ENCODE measurements around the gene TNFAIP6.
"Not testable (repeated sequence)": the region's sequence is repeated elsewhere in the genome, so short reads cannot be mapped to it uniquely, and the experiment has no call there.

Gene TNFAIP6, protein sequence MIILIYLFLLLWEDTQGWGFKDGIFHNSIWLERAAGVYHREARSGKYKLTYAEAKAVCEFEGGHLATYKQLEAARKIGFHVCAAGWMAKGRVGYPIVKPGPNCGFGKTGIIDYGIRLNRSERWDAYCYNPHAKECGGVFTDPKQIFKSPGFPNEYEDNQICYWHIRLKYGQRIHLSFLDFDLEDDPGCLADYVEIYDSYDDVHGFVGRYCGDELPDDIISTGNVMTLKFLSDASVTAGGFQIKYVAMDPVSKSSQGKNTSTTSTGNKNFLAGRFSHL

DNA sequence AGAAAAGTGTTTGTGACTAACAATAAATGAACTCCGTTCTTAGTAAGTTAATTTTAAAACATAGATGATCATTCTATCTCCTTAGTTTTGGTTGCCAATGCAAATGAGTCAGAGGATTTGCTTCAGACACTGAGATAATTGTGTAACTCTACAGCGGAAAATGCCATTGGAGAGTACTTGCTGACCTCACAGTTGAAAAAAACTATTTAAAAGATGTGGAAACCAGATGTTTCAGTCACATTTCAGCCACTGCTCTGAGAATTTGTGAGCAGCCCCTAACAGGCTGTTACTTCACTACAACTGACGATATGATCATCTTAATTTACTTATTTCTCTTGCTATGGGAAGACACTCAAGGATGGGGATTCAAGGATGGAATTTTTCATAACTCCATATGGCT, at the start of gene TNFAIP6:
Gene TNFAIP6, plus strand, starts transcription at position 234 of the 400 bp plus-strand sequence. Its CDS starts 75 bp downstream, at position 309.
- DNase-seq (ENCODE audit: low read depth in 2 of 2) = no peak

DNA sequence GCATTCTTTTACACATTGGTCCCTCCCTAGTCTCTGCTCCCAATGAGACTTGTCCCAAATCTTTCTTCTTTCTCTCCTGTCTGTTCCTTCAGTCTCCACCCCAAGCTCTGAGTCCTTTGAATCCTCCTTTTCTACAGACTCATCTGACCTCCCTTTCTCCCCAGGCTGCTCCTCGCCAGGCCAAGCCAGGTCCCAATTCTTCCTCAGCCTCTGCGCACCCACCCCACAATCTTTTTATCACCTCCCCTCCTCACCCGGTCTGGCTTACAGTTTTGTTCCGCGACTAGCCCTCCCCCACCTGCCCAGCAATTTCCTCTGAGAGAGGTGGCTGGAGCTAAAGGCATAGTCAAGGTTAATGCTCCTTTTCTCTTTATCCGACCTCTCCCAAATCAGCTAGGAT, 47.1 kb upstream of the TNFAIP6 start:
- not testable (repeated sequence) for DNase-seq (ENCODE audit: low read depth in 2 of 2)

DNA sequence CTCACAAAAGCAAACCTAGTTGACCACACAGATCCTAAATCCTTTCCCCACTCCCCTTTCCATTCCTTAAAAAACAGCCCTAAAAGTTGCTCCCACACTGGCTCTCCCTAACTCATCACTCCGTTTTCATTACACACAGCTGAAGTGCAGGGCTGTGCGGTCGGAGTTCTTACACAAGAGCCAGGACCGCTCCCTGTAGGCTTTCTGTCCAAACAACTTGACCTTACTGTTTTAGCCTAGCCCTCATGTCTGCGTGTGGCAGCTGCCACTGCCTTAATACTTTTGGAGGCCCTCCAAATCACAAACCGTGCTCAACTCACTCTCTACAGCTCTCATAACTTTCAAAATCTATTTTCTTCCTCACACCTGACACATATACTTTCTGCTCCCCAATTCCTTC, 45.0 kb upstream of the TNFAIP6 start:
- DNase-seq (ENCODE audit: low read depth in 2 of 2) = not testable (repeated sequence)

DNA sequence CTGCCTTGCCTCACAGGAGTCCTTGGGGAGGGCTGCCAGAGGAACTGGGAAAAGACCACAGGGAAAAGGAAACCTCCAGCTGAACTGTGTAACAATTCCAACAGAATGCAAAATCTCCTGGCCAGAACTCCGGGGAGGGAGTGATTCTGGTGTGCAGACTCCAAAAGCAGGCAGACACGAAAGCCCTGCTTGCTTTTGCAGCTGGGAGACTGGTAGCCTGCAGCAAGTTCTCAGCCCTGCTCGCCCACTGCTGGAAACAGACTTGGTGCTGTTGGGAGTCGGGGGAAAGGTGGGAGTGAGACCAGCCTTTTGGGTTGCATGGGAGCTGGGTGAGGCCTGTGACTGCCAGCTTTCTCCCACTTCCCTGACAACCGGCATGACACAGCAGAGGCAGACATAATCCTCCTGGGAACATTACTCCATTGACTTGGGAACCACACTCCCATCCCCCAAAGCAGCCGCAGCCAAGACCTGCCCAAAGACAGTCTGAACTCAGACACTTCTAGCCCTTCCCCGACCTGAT, 42.0 kb upstream of the TNFAIP6 start:
- no peak for DNase-seq (ENCODE audit: low read depth in 2 of 2)

DNA sequence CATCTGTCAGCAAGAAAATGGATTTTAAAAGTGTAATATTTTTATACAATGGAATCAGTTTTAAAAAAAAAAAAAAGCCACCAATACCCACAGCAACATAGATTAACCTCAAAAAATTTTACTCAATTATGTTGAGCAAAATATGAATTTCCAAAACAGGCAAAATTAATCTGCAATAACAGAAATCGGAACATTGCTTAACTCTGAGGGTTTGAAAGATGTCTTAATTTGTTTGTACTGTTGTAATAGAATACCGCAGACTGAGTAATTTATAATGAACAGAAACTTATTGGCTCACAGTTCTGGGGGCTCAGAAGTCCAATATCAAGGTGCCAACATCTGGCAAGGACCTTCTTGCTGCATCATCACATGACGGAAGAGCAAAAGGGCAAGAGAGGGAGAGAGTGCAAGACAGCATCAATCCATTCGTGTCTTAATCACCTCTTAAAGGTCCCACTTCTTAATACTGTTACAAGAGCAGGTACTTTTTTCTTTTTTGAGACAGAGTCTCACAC, 31.8 kb upstream of the TNFAIP6 start:
- no peak for DNase-seq (ENCODE audit: low read depth in 2 of 2)

DNA sequence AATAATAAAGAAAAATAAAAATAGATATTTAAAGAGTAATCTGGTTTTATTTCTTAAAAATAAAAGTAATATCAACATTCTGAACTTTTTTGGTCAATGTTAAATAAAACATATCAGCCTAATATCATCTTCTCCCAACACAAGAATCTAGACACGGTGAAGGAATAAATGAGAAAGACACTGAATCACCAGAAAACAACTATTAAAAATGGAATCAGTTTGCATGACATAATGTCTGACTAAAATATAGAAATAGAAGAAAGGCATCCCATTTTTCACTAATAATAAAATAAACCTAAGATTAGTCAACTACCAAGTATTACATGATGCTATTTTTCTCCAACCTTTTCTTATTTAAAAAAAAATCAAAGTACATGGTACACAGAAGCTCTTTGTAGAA, 30.8 kb upstream of the TNFAIP6 start:
- no peak for DNase-seq (ENCODE audit: low read depth in 2 of 2)

DNA sequence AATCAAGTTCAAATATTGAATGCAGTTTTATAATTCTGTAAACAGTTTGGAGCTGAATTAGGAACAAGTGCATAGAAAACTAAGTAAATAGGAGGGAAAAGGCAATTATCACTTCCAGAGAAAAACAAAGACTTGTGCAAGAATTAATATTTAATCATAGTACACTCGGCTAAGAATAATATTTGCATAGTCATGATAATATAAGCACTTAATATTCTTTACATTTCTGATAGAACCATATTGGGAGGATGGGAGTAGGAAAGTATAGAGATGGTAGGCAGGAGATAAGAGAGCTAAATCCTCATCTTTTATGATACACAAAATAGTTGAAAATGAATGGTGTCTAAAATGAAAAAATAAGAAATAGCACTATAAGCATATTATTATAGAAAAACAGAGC, 27.4 kb upstream of the TNFAIP6 start:
- no peak for DNase-seq (ENCODE audit: low read depth in 2 of 2)

DNA sequence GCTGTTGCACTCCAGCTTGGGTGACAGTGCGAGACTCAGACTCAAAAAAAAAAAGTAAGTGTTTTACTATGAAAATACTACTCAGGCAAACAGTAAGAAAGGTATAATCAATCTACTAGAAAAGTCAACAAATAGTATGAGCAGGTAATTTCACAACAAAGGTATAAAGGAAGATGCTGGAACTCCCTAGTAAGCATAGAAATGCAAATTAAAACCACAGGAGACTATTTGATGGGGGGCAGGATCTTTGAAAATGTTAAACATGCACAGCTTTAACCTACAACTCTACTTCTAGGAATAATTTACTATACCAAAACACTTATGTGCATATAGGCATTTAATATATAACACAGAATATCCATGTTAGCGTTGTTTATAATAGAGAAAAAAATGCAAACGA, 24.3 kb upstream of the TNFAIP6 start:
- no peak for DNase-seq (ENCODE audit: low read depth in 2 of 2)

DNA sequence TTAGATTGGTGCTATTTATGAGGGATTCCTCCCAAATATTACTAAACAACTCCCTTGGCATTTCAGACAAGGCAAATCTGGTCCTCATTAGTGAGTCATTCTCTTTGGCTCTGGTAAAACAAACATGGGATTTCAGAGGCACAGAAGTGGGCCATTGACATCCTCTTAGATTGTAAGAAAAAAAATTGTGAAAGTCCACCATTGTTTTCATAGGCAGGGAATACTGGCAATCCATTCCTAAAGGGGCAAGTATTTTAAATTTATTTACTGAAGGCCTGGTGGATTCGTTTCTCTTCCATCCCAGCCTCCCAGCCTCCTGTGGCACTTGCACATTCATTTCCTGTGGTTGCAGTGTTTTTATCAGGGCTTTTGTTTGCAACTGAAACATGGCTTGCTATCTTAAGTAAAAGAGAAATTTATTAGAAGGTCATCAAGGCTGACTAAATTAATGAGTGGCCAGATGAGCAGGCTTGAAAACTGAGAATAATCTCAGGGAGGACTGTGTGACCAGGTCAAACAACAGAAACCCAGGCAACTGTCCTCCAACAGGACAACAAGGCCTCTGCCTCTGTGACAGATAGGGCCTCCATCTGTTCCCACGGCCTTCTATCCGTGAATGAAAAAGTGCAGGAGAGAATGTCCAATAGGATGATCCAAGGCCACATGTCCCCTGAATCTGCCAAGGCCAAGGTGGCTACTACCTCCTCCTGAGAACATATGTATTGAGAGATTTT, 23.1 kb upstream of the TNFAIP6 start:
- no peak for DNase-seq (ENCODE audit: low read depth in 2 of 2)

DNA sequence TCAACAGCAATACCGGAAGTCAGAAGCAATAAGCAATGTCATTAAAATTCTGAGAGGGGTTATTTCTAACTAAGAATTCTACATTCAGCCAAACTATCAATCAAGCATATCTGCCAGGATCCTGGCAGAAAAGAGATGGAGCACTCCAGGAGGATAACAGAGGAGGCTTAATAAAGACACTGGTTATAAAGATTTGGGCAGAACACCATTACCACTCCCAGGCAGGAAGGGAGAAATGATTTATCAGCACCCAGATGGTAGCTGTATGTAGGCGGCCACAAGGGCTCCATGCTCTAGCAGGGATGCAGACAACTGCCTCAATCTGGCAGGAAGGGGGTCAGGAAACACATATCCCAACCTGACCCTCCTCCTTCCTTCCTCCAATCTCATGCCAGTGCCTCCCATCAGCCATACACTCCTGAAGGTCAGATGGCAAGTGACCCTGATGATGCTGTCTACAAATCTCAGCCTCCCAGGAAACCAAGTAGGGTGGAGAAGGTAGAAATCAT, 20.5 kb upstream of the TNFAIP6 start:
- DNase-seq (ENCODE audit: low read depth in 2 of 2) = no peak

DNA sequence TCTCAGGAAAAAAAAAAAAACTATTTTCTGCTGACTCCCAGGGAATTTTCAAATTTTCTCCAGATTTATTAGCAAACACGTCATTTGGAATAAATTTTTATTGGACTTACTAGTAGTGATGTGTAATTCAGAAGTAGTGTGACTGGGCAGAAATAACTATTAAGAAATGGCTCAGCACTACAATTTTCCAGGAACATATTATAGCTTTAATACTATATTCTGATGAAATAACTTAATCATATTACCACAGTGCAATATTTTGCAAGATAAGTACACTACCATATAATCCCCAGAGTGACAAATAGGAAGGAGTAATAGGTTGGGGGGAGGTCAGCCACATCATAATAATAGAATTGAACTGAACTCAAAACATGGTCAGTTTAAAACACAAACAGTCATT, 19.7 kb upstream of the TNFAIP6 start:
- DNase-seq (ENCODE audit: low read depth in 2 of 2) = no peak

DNA sequence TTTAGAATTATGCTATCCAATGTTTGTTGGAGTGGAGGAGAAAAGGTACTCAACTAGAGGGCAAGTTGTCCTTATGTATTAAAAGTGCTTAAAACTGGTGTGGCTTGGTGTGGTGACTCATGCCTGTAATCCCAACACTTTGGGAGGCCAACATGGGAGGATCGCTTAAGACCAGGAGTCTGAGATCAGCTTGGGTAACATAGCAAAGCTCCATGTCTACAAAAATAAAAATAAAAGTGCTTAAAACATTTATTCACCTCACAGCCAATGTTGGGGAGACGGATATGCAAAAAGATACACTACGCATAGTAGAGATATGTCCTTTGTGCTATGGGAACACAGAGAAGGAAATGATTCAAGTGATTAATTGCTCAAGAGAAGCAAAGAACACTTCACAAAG, 19.3 kb upstream of the TNFAIP6 start:
- no peak for DNase-seq (ENCODE audit: low read depth in 2 of 2)

DNA sequence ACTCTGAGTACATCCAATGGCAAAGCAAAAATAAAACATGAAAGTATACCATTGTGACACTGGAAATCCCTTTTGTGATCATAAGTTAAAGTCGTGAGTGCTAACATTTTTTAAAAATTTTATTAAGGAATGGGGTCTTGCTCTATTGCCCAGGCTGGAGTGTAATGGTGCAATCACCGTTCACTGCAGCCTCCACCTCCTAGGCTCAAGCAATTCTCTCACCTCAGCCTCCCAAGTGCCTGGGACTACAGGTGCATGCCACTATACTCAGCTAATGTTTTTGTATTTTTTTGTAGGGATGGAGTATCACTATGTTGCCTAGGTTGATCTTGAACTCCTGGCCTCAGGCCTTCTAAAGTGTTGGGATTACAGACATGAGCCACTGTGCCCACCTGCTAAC, 14.3 kb upstream of the TNFAIP6 start:
- no peak for DNase-seq (ENCODE audit: low read depth in 2 of 2)

DNA sequence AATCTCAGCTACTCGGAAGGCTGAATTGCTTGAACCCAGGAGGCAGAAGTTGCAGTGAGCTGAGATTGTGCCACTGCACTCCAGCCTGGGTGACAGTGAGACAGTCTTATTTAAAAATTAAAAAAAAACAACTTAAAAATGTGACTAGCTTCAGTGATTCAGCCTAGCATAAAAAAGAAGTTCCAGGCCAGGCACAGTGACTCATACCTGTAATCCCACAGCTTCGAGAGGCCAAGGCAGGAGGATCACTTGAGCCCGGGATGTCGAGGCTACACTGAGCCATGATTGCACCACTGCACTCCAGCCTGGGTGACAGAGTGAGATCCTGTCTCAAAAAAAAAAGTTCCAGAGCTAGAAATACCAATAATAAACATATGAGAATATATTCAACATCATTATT, 13.2 kb upstream of the TNFAIP6 start:
- not testable (repeated sequence) for DNase-seq (ENCODE audit: low read depth in 2 of 2)

DNA sequence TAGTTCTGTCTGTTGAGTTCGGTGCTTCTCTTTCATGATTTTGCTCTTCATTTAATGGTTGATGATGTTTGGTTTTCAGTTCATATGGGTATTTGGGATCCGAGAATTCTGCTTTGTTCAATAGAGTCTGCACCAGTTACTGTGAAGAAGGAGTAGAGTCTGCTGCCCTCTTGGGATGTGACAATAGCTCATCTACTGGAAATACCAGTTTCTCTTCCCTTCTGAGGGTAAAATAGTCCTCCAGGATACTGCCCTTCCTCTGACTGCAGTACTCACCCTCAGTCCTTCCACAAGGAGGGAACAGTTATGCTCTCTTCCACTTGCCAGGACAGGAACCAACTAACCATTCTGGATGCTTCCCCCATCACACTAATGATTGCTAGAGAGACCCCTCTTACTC, 12.5 kb upstream of the TNFAIP6 start:
- DNase-seq (ENCODE audit: low read depth in 2 of 2) = no peak

DNA sequence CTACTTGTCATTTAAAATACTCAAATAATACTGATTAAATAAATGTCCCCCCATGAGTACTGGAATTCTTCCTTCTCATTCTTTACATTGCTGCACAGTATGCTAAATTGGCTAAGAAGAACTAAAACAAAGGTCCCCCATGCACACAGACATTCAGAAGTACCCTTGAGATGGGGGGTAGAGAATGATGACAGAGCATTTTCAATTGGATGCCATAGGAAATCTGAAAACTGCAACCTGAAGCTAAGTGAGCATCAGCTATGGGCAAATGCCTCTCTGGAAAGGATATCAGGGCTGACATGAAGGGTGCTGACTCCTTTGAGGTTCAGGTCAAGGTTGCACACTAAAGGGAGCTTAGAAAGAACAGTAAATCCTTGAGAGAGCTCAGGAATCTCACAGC, 10.1 kb upstream of the TNFAIP6 start:
- DNase-seq (ENCODE audit: low read depth in 2 of 2) = no peak

DNA sequence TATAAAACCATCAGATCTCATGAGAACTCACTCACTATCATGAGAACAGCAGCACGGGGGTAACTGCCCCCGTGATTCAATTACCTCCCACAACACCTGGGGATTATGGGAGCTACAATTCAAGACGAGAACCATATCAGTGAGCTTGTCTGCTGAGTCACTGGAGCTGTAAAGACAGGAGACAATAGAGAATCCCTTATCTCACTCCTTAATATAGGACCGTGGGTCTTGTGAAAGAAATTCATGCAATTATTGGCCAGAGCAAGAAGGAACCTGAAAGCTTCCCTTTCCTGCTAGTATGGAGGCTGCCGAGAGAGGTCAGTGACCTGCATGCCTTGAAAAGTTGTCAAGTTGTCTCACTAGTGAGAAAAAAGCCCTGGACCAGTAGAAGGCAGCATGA, 9.5 kb upstream of the TNFAIP6 start:
- DNase-seq (ENCODE audit: low read depth in 2 of 2) = no peak

DNA sequence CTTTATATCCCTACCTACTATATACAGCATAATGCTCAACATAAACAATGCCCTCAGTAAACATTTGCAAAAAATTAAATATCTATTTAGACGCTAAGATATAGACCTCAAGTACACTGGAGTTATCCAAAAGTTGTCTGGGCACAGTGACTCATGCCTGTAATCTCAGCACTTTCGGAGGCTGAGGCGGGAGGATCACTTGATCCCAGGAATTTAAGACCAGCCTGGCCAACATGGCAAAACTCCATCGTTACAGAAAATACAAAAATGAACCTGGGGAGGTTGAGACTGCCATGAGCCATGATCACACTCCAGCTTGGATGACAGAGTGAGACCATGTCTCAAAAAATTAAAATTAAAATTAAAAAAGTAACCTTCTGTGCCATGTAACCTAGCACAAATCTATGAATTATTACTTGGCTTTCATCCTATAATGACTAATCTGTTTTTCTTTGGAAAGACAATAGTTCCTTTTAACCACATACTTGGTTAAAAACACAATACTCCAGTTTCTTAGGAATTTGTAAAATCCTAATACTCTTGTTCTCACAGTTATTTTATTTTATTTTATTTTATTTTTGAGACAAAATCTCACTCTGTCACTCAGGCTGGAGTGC, 6.7 kb upstream of the TNFAIP6 start:
- no peak for DNase-seq (ENCODE audit: low read depth in 2 of 2)

DNA sequence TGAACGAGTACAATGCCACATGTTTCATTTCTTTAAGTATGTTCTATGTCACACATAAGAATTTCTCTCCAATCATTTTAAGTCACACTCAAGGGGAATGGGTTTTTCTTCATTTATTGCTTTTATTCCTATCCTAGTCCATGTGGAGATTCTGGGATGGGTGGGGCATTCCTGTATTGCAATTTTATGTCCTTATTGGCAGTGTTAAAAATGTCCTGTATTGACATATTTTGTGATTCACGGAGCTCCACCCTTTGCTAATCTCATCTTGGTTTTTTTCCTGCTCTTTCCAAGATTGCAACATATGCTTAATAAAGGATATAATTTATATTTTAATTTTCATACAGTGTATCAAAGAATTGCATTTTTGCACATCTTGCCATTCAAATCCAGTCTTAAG, 3.4 kb upstream of the TNFAIP6 start:
- no peak for DNase-seq (ENCODE audit: low read depth in 2 of 2)

DNA sequence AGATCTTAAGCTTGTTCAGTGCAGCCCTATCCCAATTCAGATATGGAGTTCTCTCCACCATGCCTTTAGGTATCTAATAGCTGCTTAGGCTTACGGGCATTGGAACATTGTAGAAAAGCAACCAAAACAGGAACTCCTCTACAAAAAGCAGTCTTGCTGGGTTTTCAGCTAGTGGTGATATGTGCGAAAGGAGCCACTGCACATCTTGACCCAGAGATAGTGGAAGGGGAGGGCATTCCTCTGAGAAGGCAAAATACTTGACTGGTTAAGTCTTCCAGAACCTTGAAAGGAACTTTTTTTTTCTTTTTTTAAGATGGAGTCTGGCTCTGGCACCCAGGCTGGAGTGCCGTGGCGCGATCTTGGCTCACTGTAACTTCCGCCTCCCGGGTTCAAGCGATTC, 2.6 kb upstream of the TNFAIP6 start:
- no peak for DNase-seq (ENCODE audit: low read depth in 2 of 2)

DNA sequence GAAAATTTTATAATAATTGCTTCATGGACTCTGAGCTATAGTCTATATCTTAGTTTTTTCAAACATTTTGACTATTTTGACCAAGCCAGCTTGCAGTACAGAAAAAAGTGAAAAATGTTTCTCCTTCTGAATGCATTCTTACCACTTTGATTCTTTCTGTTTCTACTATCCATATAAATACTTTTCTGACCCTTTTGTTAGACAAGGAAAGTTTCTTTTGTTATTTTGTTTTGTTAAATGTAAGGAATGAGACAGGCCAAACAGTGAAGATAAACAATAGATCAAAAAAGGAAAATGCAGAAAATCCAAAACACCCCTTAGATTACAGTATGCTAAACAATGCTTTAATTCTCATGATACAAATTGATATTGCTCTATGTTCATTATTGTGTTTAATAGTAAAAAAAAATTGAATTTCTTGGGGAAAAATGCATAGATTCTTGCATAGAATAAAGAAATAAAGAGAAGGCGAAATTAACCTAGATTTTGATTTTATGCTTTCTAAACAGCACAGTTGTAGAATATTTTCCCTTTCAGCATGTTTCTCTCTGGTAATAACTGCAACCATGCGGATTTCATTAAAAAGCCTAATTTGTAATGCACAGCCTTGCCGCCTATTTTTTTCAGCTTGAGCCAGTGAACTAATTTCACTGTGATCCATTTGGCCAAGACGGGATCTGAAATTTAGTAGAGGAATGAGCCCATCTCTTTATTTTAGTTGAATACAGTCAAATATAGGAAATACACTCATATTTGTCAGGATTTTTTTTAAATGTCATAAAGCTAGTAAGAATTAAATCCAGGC, 976 bp downstream of the TNFAIP6 start:
- no peak for DNase-seq (ENCODE audit: low read depth in 2 of 2)
